Measurements from ENCODE around the gene DDX6. TPM values are rescaled to one million over a fixed set of nuclear protein-coding genes. Genes with fewer than 3 reads are reported as not detected.
A peak's percentile ranks its signal among the peaks of the same experiment; 100 is the strongest.
"Not testable (repeated sequence)": the region's sequence is repeated elsewhere in the genome, so short reads cannot be mapped to it uniquely, and the experiment has no call there.

The DDX6 gene, protein sequence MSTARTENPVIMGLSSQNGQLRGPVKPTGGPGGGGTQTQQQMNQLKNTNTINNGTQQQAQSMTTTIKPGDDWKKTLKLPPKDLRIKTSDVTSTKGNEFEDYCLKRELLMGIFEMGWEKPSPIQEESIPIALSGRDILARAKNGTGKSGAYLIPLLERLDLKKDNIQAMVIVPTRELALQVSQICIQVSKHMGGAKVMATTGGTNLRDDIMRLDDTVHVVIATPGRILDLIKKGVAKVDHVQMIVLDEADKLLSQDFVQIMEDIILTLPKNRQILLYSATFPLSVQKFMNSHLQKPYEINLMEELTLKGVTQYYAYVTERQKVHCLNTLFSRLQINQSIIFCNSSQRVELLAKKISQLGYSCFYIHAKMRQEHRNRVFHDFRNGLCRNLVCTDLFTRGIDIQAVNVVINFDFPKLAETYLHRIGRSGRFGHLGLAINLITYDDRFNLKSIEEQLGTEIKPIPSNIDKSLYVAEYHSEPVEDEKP
- total RNA-seq (100 to 1,000 TPM; 187 to 189 TPM), polyA plus RNA-seq (85.6 TPM)

DNA sequence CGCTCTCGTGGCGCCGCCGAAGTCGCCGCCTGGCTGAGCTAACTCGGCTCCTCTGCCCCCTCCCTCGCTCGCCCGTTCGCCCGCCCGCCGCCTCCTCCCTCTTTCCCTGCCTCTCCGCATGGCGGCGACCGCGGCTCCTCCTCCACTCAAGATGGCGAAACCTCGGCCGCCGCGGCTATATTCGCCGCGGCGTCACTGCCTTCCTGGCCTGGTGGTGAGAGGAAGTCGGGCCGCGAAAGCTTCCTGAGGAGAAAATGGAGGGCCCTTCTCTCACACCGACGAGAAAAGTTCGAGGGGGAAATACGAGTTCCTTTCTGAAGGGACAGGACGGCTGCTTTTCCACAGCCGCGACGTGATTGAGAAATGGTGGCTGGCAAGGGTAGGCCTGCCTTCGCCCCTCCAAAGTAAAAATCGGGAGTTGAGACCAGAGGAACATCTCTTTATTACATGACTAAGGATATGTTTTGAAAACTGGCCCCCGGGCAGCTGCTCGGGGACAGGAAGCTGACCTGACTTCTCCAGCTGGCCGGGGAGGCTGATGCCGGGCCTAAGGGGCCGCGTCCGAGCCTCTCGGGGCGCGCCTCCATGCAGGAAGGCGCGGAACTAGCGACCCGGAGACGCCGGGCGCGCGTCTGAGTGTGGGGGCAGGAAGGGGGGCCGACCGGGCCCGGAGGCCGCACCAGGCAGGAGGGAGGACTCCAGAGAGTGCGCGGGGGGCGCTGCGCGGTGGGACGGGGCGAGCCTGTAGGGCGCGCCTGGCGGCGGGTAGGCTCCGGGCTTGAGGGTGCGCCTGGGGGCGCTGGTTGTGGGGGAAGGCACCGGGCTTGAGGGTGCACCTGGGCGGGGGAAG is at the start of gene DDX6:
Gene DDX6, minus strand, starts transcription at position 54 of the 850 bp plus-strand sequence. CDS start 4,913 bp downstream, outside the sequence.
- DNase-seq: peak; percentile 84 to 94 (median 87)
- ChIA-PET POLR2A (interaction anchor here (0.5 to 6.5 kb wide), 28 partner anchors 12 to 452 kb away, joined by 3 to 81 read pairs (median 10); partner anchors contain the start of genes ARCN1, BCL9L, CXCR5 and TRAPPC4), CTCF (interaction anchor here (0.7 to 11.5 kb wide), 28 partner anchors 10 to 449 kb away, joined by 3 to 122 read pairs (median 5); partner anchors contain the start of genes BCL9L, CD3D and CXCR5)
- H3K27ac Mint-ChIP-seq: peak within 1 kb of the TSS; percentile 99 to 100 (median 99)
- Histone ChIP-seq H3K27me3 (ENCODE audit: insufficient read depth, low read length, poor library complexity, severe bottlenecking) (no peaks in the 10 kb centered on the region), H3K9me3 (ENCODE audit: low read length) (no peaks in the 10 kb centered on the region), H3K4me3 (ENCODE audit: low read length) (peak within 1 kb of the TSS; percentile 68), H3K36me3 (ENCODE audit: insufficient read depth, low read length) (no peaks in the 10 kb centered on the region), H3K27ac (ENCODE audit: low read depth, low read length) (peak within 1 kb of the TSS; percentile 94), H3K4me1 (ENCODE audit: insufficient read depth, low read length) (peaks cover 27% of the 10 kb centered on the region)
- H3K4me1 Mint-ChIP-seq: peaks cover 23 to 34% (median 31%) of the 10 kb centered on the region in 3 donors
- H3K36me3 Mint-ChIP-seq: peaks cover 0 to 43% (median 0%) of the 10 kb centered on the region in 3 donors
- no peaks in the 10 kb centered on the region for H3K27me3 Mint-ChIP-seq
- peak within 1 kb of the TSS; percentile 94 to 100 (median 100) for H3K4me3 Mint-ChIP-seq
- no peaks in the 10 kb centered on the region for H3K9me3 Mint-ChIP-seq

DNA sequence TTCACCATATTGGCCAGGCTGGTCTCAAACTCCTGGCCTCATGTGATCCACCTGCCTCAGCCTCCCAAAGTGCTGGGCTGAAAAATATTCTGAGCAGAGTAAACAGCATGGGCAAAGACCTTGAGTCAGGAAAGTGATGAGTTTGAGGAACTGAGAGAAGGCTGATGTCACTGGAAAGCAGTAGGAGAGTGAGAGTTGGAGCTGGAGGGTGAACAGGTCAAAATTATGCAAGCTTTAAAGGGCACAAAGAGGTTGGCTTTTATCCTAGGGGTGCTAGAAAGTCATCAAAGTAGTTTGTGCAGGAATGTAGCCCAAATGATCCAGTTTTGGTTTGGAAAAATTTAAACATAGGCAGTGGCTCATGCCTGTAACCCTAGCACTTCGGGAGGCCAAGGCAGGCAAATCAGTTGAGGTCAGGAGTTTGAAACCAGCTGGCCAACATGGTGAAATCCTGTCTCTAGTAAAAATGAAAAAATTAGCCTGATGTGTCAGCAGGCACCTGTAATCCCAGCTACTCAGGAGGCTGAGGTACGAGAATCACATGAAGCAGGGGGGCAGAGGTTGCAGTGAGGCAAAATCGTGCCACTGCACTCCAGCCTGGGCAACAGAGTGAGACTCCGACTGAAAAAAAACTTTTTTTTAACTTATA is 48.1 kb upstream of the DDX6 start:
- Histone ChIP-seq H3K9me3 (ENCODE audit: low read length) (no peaks in the 10 kb centered on the region), H3K27me3 (ENCODE audit: insufficient read depth, low read length, poor library complexity, severe bottlenecking) (no peaks in the 10 kb centered on the region), H3K36me3 (ENCODE audit: insufficient read depth, low read length) (no peaks in the 10 kb centered on the region), H3K27ac (ENCODE audit: low read depth, low read length) (no peak overlapping the region), H3K4me1 (ENCODE audit: insufficient read depth, low read length) (peaks cover 8% of the 10 kb centered on the region), H3K4me3 (ENCODE audit: low read length) (no peak overlapping the region)
- peak overlapping the region in 2 of 8 donors; percentile 22 to 63 for H3K27ac Mint-ChIP-seq
- H3K4me1 Mint-ChIP-seq: peaks cover 27 to 34% (median 33%) of the 10 kb centered on the region in 3 donors
- CTCF ChIA-PET: no interaction called here
- H3K36me3 Mint-ChIP-seq: no peaks in the 10 kb centered on the region
- POLR2A ChIA-PET: interaction anchor here (0.7 kb wide), 2 partner anchors 149 to 187 kb away, joined by 3 to 4 read pairs; no protein-coding TSS in a partner anchor
- H3K9me3 Mint-ChIP-seq: no peaks in the 10 kb centered on the region
- no peak for DNase-seq
- H3K4me3 Mint-ChIP-seq: peak overlapping the region in 1 of 7 donors; percentile 31
- no peaks in the 10 kb centered on the region for H3K27me3 Mint-ChIP-seq

DNA sequence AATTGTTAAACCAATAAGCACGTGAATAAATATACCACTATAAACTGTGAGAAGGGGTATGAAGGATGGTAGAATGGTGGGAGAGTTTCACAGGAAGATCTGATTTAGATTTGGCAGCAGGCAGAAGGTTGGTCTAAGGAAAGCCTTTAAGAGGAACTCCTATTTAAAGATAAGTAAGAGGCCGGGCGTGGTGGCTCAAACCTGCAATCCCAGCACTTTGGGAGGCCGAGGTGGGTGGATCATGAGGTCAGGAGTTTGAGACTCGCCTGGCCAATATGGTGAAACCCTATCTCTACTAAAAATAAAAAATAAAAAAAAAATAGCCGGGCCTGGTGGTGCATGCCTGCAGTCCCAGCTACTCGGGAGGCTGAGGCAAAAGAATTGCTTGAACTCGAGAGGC is 46.9 kb upstream of the DDX6 start:
- H3K27ac ChIP-seq (ENCODE audit: low read depth, low read length): no peak overlapping the region
- Mint-ChIP-seq H3K27ac (no peak overlapping the region), H3K9me3 (no peaks in the 10 kb centered on the region), H3K4me3 (peak overlapping the region in 1 of 7 donors; percentile 45), H3K36me3 (no peaks in the 10 kb centered on the region), H3K4me1 (peaks cover 27 to 37% (median 37%) of the 10 kb centered on the region in 3 donors), H3K27me3 (no peaks in the 10 kb centered on the region)
- no peak for DNase-seq
- H3K4me3 ChIP-seq (ENCODE audit: low read length): no peak overlapping the region
- H3K9me3 ChIP-seq (ENCODE audit: low read length): no peaks in the 10 kb centered on the region
- POLR2A ChIA-PET: interaction anchor here (0.6 to 0.7 kb wide), 2 partner anchors 75 to 179 kb away, joined by 3 to 5 read pairs; no protein-coding TSS in a partner anchor
- peaks cover 8% of the 10 kb centered on the region for H3K4me1 ChIP-seq (ENCODE audit: insufficient read depth, low read length)
- no peaks in the 10 kb centered on the region for H3K27me3 ChIP-seq (ENCODE audit: insufficient read depth, low read length, poor library complexity, severe bottlenecking)
- H3K36me3 ChIP-seq (ENCODE audit: insufficient read depth, low read length): no peaks in the 10 kb centered on the region
- CTCF ChIA-PET: no interaction called here

DNA sequence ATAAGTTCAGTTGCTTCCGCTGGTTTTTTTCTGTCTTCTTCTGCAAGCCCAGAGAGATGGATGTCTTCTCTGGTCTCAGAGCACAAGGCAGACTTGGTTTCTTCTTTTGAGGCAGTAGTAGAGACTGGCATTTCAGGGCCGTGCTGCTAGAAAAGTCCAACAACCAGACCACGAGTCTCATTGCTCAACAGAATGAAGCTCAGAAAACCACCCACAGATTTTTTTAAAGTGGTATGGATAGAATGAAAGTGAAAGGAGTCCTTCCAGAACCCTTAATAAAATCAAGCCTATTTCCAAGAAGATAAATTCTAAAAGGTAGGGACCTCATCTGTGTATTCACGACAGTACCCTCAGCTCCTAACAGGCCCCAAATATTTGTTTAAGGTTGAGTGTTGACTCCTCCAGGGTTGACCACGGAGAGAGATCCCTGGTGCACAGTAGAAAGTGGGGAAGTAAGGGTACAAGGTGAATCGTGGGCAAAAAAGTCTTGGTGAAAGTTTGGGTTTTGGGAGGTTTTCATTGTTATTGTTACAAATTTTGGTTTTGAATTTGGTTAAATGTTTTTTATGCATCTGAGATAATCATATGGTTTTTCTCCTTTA is 43.6 kb upstream of the DDX6 start:
- DNase-seq: peak in 2 of 5 donors; percentile 13 to 17
- Mint-ChIP-seq H3K27ac (peak overlapping the region; percentile 39 to 94 (median 72)), H3K9me3 (no peaks in the 10 kb centered on the region), H3K36me3 (no peaks in the 10 kb centered on the region), H3K4me3 (peak overlapping the region; percentile 51 to 83 (median 78)), H3K4me1 (peaks cover 12 to 19% (median 18%) of the 10 kb centered on the region in 3 donors), H3K27me3 (no peaks in the 10 kb centered on the region)
- Histone ChIP-seq H3K4me3 (ENCODE audit: low read length) (peak overlapping the region; percentile 3), H3K36me3 (ENCODE audit: insufficient read depth, low read length) (no peaks in the 10 kb centered on the region), H3K9me3 (ENCODE audit: low read length) (no peaks in the 10 kb centered on the region), H3K27ac (ENCODE audit: low read depth, low read length) (no peak overlapping the region), H3K27me3 (ENCODE audit: insufficient read depth, low read length, poor library complexity, severe bottlenecking) (no peaks in the 10 kb centered on the region), H3K4me1 (ENCODE audit: insufficient read depth, low read length) (peaks cover 4% of the 10 kb centered on the region)
- ChIA-PET POLR2A (interaction anchor here (1.0 to 1.3 kb wide), 3 partner anchors 42 to 44 kb away, joined by 3 to 4 read pairs (median 3); no protein-coding TSS in a partner anchor), CTCF (interaction anchor here (0.8 to 1.3 kb wide), 3 partner anchors 42 to 145 kb away, joined by 3 to 4 read pairs (median 3); partner anchors contain the start of gene UPK2)

DNA sequence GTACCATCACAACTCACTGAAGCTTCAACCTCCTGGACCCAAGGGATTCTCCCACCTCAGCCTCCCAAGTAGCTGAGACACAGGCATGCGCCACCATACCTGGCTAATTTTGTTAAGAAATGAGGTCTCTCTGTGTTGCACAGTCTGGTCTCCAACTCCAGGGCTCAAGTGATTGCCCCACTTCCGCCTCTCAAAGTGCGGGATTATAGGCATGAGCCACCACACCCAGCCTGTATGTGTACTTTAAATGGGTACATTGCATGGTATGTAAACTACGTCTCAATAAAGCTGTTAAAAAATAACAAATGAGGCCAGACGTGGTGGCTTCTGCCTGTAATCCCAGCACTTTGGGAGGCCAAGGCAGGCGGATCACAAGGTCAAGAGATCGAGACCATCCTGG is 36.2 kb upstream of the DDX6 start:
- Histone ChIP-seq H3K4me1 (ENCODE audit: insufficient read depth, low read length) (no peaks in the 10 kb centered on the region), H3K36me3 (ENCODE audit: insufficient read depth, low read length) (no peaks in the 10 kb centered on the region), H3K4me3 (ENCODE audit: low read length) (no peak overlapping the region), H3K27me3 (ENCODE audit: insufficient read depth, low read length, poor library complexity, severe bottlenecking) (no peaks in the 10 kb centered on the region), H3K9me3 (ENCODE audit: low read length) (no peaks in the 10 kb centered on the region), H3K27ac (ENCODE audit: low read depth, low read length) (no peak overlapping the region)
- Mint-ChIP-seq H3K27ac (no peak overlapping the region), H3K36me3 (no peaks in the 10 kb centered on the region), H3K4me3 (no peak overlapping the region), H3K4me1 (no peaks in the 10 kb centered on the region), H3K9me3 (no peaks in the 10 kb centered on the region), H3K27me3 (no peaks in the 10 kb centered on the region)
- ChIA-PET POLR2A (interaction anchor here (0.5 kb wide), 1 partner anchor 109 kb away, joined by 16 read pairs; no protein-coding TSS in a partner anchor), CTCF (no interaction called here)
- no peak for DNase-seq

DNA sequence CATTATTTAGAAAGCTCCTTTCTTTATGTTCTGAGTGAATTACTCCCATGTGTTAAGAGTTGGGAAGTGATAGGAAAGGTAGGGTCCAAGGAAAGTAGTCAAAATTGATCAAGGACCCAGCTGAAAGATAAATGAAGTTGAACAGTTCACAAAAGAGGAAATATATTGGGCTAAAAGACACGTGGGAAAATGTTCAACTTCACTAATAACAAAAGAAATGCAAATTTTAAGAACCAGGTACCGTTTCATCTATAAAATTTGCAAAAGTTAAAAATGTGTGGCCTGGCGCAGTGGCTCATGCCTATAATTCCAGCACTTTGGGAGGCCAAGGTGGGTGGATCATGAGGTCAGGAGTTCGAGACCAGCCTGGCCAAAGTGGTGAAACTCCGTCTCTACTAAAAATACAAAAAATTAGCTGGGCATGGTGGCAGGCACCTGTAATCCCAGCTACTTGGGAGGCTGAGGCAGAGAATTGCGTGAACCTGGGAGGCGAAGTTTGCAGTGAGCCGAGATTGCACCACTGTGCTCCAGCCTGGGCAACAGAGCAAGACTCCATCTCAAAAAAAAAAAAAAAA is 32.1 kb upstream of the DDX6 start:
- H3K27me3 Mint-ChIP-seq; H3K36me3 Mint-ChIP-seq; H3K9me3 Mint-ChIP-seq; H3K4me3 ChIP-seq (ENCODE audit: low read length); H3K4me1 ChIP-seq (ENCODE audit: insufficient read depth, low read length); DNase-seq; H3K27me3 ChIP-seq (ENCODE audit: insufficient read depth, low read length, poor library complexity, severe bottlenecking); H3K36me3 ChIP-seq (ENCODE audit: insufficient read depth, low read length); H3K9me3 ChIP-seq (ENCODE audit: low read length); H3K27ac Mint-ChIP-seq; H3K27ac ChIP-seq (ENCODE audit: low read depth, low read length); H3K4me3 Mint-ChIP-seq; CTCF ChIA-PET; POLR2A ChIA-PET: not testable (repeated sequence)
- peaks cover 6 to 13% (median 8%) of the 10 kb centered on the region in 3 donors for H3K4me1 Mint-ChIP-seq
